Endometrial microvascular endothelial cells (primary cell): ENCODE results near the gene CD1C. TPM values are rescaled to one million over a fixed set of nuclear protein-coding genes. Genes with fewer than 3 reads are reported as not detected.
"Not testable (repeated sequence)": the region's sequence is repeated elsewhere in the genome, so short reads cannot be mapped to it uniquely, and the experiment has no call there.

Experiments used
- in situ Hi-C: cut with HindIII; loops from 2 replicates; pipeline ENCODE4 v1.10.0; 2017; ENCODE audit warnings: low sequenced_read_pairs, low pct_unique_long_range_greater_than_20kb; ENCODE audit errors: inconsistent ontology term
- total RNA-seq: library from RNA; depleted of rRNA; stranded (reverse); fragments of >200 nt; gene quantifications from one replicate; pipeline ENCODE4 v1.2.3, GENCODE V29; 2015; ENCODE audit errors: inconsistent ontology term

Gene CD1C
- total RNA-seq, 1 donor from 2014 or later = not detected

- in situ Hi-C loops = no loop called here
Observed at GRCh38 chr1:158323866-158324265, 34.1 kb downstream of the CD1C start.

DNA sequence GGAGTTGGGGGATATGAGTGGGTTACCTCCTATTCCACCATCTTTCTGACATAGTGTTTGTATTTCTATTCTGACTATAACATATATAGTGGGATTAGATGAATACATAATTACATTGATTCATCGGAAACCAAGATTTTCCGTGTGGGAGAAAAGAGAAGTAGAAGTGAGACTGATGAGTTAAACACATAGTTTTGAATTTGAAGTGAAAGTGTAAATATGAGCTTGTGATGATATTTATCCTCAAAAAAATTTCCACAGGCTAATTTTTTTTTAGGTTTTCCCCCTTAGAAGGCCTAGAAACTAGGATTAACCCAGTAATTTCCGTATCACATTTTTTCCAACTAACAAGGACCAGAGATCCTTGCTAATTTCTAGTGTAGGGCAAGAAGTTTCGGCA, 34.7 kb downstream of the CD1C start:
- in situ Hi-C loops = no loop called here

DNA sequence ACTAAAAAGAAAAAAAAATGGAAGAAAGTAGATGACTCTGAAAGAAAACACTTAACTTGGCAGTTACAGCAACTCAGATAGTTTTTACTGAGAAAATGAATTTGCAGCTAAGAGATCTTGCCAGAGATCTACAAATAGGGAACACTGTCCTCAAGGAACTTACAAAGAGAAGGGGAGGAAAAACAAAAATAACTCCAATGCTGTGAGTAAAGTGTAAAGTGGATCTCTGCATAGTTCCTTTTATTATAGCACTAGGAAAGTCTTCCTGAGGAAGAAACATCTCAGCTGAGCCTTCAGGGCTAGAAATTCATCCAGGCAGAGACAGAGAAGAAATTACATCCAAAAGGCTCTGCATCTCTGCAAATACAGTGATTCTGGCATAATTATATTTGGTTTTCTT, 37.8 kb downstream of the CD1C start:
- in situ Hi-C loops = no loop called here

- in situ Hi-C loops = no loop called here
Observed at GRCh38 chr1:158328426-158328825, 38.7 kb downstream of the CD1C start.

GRCh38 chr1:158329300-158329699, 39.6 kb downstream of the CD1C start:
- in situ Hi-C loops = no loop called here

- in situ Hi-C loops = no loop called here
Observed at GRCh38 chr1:158329733-158330132, 40.0 kb downstream of the CD1C start.

DNA sequence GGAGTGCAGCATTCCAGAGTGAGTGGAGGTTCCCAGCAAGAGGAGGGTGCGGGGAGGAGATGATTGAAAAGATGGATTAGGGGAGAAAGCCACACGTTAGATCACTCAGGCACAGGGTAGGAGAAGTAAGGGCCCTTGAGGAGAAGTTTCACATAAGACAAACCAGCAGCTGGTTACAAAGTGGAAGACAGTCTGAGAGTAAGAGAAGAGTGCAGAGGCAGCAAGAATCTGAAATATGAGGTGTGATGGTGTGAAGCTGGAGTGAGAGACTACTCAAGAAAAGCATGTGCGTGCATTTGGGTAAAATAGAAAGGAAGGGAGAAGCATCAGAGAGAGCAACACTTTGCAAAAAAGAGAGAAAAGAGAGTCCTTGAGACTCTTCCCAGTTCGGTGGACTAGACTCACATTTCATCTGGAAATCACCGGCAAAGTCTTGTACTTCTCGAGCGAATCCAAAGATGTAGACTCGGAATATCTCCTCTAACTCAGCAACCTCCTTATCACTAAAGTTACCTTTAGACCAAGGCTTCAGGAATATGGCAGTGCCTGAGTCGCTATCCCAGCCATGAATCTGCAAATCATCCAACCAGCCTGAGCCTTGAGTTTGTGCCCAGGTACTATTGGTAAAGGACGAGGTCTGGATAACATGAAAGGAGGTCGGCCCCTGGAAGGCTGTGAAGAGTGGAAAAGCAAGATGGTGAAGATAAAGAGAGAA, 40.8 kb downstream of the CD1C start:
- in situ Hi-C loops = no loop called here

DNA sequence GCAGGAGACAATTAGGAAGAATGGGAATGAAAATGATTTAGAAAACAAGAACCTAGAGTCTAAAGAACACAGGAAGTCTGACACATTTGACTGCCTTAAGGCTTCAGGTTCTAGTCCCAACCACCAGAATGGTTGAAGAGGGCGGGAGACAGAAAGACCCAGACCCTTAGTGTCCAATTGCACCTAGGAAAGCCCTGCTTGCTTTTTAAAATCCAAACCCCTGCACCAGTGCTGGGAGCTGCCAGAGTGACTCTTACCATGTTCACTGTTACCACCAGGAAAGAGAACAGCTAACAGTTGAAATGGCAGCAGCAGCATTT, 41.3 kb downstream of the CD1C start:
- in situ Hi-C loops = no loop called here

DNA sequence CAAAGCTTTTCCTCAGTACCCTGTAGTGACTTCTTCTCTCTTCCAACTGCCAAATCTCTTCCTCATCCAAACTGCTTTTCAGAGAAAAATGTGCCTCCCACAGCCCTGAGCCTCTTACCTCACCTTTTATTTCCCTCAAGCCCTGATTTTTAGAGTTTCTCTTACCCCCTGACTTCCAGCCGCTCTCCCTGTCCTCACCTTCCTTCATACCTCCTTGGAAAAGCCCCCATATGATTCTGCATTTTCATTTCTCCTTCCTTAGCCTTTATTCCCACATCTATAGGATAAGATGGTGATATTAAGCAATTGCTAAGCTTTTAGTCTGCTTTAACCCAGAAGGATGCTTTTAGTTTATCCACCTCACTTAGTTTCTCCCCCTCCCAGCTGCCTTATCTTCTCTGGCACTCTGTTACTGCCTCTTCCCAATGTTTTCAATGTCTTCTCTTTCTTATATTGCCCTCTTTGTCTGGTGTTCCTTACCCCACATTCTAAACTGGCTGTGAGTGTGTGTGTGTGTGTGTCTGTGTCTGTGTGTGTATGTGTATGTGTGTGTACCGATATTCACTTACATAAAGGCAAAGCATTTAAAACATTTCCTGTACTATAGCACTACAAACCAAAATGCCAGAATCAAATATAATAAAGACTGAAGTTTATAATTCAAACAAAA, 41.9 kb downstream of the CD1C start, which contains the start of gene CD1B:
TSS of gene CD1B (minus strand) at position 51 of the 670 bp plus-strand sequence. CDS start 108 bp downstream, outside the sequence.
- in situ Hi-C loops = no loop called here

DNA sequence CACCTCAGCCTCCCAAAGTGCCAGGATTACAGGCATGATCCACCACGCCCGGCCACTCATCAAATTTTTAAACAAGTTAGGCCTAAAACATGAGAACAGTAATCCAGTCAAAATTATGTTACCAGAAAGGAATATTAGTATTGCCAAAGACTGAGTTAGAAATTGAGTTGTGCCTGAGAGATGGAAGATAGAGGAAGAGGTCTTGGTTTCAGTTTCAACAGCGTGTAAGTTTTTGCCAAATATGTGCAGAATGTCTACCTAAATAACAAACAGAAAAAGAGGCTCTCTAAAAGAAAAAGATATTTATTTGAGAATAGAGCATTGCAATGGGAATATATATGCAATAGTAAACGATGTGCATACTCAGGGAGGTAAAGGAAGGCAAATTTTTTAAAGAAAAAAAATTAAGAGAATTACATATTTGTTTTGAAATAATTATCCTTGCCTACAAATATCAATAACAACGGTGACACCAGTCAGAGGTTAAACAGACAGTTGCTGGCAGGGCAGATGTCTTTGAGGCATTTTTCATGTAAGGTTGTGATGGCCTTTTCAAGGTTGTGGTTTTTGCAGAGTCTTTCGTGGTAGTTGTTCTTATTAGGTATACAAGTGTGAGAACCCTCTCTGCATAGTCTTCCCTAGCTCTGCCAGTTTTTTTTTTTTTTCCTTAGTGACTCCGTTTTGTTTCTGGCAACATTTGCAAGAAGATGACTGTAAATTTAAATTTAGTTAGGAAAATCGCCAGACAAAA, 43.9 kb downstream of the CD1C start:
- in situ Hi-C loops = no loop called here

GRCh38 chr1:158334526-158335212, 44.9 kb downstream of the CD1C start:
- in situ Hi-C loops = no loop called here

DNA sequence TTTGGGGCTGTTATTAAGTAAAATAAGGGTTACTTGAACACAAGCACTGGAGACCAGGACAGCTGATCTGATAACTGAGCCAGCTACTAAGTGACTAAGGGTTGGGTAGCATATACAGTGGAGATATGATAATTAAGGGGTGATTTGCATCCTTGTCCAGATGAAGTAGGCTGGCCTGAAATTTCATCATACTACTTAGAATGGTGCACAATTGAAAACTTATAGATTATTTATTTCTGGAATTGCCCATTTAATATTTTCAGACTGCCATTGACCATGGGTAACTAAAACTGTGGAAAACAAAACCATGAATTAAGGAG, 45.5 kb downstream of the CD1C start:
- in situ Hi-C loops = no loop called here

GRCh38 chr1:158336413-158336812, 46.7 kb downstream of the CD1C start:
- in situ Hi-C loops = not testable (repeated sequence)

Other genes with a start within 250 kb of the CD1C start
- not detected for gene CD1D, start 109.0 kb upstream of the CD1C start, total RNA-seq
- not detected for gene CD1A, start 35.5 kb upstream of the CD1C start, total RNA-seq
- gene CD1B, start 41.6 kb downstream of the CD1C start, total RNA-seq = not detected
- gene CD1E, start 64.0 kb downstream of the CD1C start, total RNA-seq = not detected
- gene OR10T2, start 109.5 kb downstream of the CD1C start, total RNA-seq = not detected
- not detected for gene OR10K2, start 136.3 kb downstream of the CD1C start, total RNA-seq
- gene OR10K1, start 171.9 kb downstream of the CD1C start, total RNA-seq = not detected
- not detected for gene OR10R2, start 182.3 kb downstream of the CD1C start, total RNA-seq